OCI-LY1 (cell line): Measurements from ENCODE around the gene ZNF530.

ENCODE experiments used
- H2AFZ ChIP-seq: fragments of 200-600 bp; sonication (generic), shearing (Covaris generic); 2 replicates; pipeline ENCODE4 v1.6.0; 2014; ENCODE audit warnings: antibody characterized with exemption, mild to moderate bottlenecking, low read length
- H3F3A ChIP-seq: fragments of 200-600 bp; sonication (generic), shearing (Covaris generic); 2 replicates; pipeline ENCODE4 v1.6.0; 2014; ENCODE audit warnings: mild to moderate bottlenecking, antibody characterized with exemption, low read length, moderate library complexity; ENCODE audit not compliant: insufficient read depth
- H3K27ac ChIP-seq: fragments of 200-600 bp; sonication (generic); 2 replicates; pipeline ENCODE4 v1.5.1; 2014; ENCODE audit warnings: low read length, mixed run types, mild to moderate bottlenecking, low read depth; ENCODE audit not compliant: poor library complexity, severe bottlenecking
- H3K27me3 ChIP-seq: fragments of 200-600 bp; sonication (generic); 2 replicates; pipeline ENCODE4 v1.6.0; 2014; ENCODE audit warnings: antibody characterized with exemption, mild to moderate bottlenecking, low read length, moderate library complexity; ENCODE audit not compliant: insufficient read depth
- H3K36me3 ChIP-seq: fragments of 200-600 bp; sonication (generic); 2 replicates; pipeline ENCODE4 v1.6.1; 2014; ENCODE audit warnings: mild to moderate bottlenecking, antibody characterized with exemption, low read length, moderate library complexity, mixed read lengths; ENCODE audit not compliant: insufficient read depth
- H3K4me1 ChIP-seq: fragments of 200-600 bp; sonication (generic); 2 replicates; pipeline ENCODE4 v1.5.1; 2014; ENCODE audit warnings: mild to moderate bottlenecking, low read length, moderate library complexity; ENCODE audit not compliant: insufficient read depth, severe bottlenecking
- H3K4me2 ChIP-seq: fragments of 200-600 bp; sonication (generic), shearing (Covaris generic); 2 replicates; pipeline ENCODE4 v1.6.1; 2014; ENCODE audit warnings: low read length
- H3K4me3 ChIP-seq: fragments of 200-600 bp; sonication (generic); 2 replicates; pipeline ENCODE4 v1.5.1; 2014; ENCODE audit warnings: low read length, low read depth, mild to moderate bottlenecking, mixed read lengths; ENCODE audit not compliant: poor library complexity, severe bottlenecking
- H3K79me2 ChIP-seq: fragments of 200-600 bp; shearing (Covaris generic); 2 replicates; pipeline ENCODE4 v1.6.1; 2016; ENCODE audit warnings: mixed run types, low read length, mixed read lengths; ENCODE audit not compliant: insufficient read depth
- H3K9ac ChIP-seq: fragments of 200-600 bp; sonication (generic), shearing (Covaris generic); 2 replicates; pipeline ENCODE4 v1.6.1; 2014; ENCODE audit warnings: mild to moderate bottlenecking, low read length, mixed read lengths
- H3K9me2 ChIP-seq: fragments of 200-600 bp; sonication (generic), shearing (Covaris generic); 2 replicates; pipeline ENCODE4 v1.6.1; 2014; ENCODE audit warnings: low read depth, mild to moderate bottlenecking, low read length, mixed read lengths
- H3K9me3 ChIP-seq: fragments of 200-600 bp; shearing (Covaris generic); 2 replicates; pipeline ENCODE4 v1.6.1; 2014; ENCODE audit warnings: low read length, mixed read lengths
- H4K20me1 ChIP-seq: fragments of 200-600 bp; sonication (generic), shearing (Covaris generic); 2 replicates; pipeline ENCODE4 v1.6.0; 2016; ENCODE audit warnings: mild to moderate bottlenecking, low read length; ENCODE audit not compliant: insufficient read depth
- EZH2 ChIP-seq: fragments of 200-600 bp; sonication (generic), shearing (Covaris generic); IDR thresholded peaks from 2 replicates; pipeline ENCODE4 v1.8.0; 2017; ENCODE audit warnings: borderline replicate concordance, mixed run types, mild to moderate bottlenecking, antibody characterized with exemption, low read length, moderate library complexity, mixed read lengths
- TF ChIP-seq, protein P1 (sequence below): fragments of 200-600 bp; sonication (generic), shearing (Covaris generic); IDR thresholded peaks from 2 replicates; pipeline ENCODE4 v1.5.1; 2017; ENCODE audit warnings: mild to moderate bottlenecking, antibody characterized with exemption, low read length, moderate library complexity, mixed read lengths

The ZNF530 gene

DNA sequence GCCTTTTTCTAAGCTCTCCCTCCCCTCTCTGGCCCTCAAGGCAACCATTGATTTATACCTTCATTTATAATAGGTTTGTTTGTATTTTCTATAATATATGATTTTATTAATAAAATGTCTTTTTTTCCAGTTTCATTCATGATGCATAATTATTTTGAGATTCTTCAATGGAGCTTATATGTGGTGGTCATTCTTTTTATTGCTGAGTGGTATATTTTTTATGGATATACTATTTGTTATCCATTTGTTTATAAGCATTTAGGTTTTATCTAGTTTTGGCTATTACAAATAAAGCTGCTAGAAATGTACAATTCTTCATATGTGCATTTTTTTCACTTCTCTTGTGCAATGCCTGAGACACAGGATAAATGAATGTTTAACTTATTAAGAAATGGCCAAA is 44.0 kb downstream of the ZNF530 start:
- TF ChIP-seq EZH2, result no peak
- TF ChIP-seq, protein P1, sequence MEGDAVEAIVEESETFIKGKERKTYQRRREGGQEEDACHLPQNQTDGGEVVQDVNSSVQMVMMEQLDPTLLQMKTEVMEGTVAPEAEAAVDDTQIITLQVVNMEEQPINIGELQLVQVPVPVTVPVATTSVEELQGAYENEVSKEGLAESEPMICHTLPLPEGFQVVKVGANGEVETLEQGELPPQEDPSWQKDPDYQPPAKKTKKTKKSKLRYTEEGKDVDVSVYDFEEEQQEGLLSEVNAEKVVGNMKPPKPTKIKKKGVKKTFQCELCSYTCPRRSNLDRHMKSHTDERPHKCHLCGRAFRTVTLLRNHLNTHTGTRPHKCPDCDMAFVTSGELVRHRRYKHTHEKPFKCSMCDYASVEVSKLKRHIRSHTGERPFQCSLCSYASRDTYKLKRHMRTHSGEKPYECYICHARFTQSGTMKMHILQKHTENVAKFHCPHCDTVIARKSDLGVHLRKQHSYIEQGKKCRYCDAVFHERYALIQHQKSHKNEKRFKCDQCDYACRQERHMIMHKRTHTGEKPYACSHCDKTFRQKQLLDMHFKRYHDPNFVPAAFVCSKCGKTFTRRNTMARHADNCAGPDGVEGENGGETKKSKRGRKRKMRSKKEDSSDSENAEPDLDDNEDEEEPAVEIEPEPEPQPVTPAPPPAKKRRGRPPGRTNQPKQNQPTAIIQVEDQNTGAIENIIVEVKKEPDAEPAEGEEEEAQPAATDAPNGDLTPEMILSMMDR, result no peak
- H4K20me1 ChIP-seq, result no peaks in the 10 kb centered on the region
- H2AFZ ChIP-seq, result no peak overlapping the region
- no peaks in the 10 kb centered on the region for H3K4me1 ChIP-seq
- H3K9me2 ChIP-seq, result no peaks in the 10 kb centered on the region
- no peaks in the 10 kb centered on the region for H3K79me2 ChIP-seq
- no peaks in the 10 kb centered on the region for H3K27me3 ChIP-seq
- H3K4me2 ChIP-seq, result no peak overlapping the region
- no peaks in the 10 kb centered on the region for H3F3A ChIP-seq
- no peak overlapping the region for H3K27ac ChIP-seq
- H3K4me3 ChIP-seq, result no peak overlapping the region
- H3K9me3 ChIP-seq, result peaks cover 36% of the 10 kb centered on the region
- H3K9ac ChIP-seq, result no peak overlapping the region
- peaks cover 46% of the 10 kb centered on the region for H3K36me3 ChIP-seq

DNA sequence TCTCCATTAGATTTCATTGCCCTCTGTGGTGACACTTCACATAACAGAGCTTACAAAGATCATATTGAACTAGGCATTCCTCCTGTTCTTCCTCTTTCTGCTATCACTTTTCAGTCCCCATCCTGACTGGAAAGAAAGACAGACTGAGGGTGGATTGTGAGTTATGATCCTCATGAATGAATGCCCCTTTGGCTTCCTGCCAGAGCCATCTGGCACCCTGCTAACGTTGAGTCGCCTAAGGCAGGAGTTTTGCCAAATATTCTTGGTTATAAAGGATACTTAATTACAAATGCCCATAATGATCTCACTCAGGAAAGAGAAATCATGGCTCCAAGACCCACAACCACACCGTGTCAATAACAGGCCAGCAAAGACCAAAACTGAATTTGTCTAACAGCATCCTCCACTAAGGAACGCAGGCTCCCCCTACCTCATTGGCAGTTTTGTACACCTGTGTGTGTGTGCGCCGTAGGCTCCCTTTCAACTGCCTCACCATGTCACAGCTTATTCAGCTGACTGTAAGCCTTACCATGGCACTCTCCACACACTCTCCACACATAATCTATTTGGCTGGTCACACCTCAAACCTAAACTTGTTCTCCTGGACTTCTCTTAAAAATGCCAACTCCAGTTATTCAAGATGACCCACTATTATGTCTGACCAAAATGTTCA is 48.8 kb downstream of the ZNF530 start:
- Histone ChIP-seq H3K4me1 (no peaks in the 10 kb centered on the region), H3K79me2 (no peaks in the 10 kb centered on the region), H4K20me1 (no peaks in the 10 kb centered on the region), H3K27me3 (no peaks in the 10 kb centered on the region), H3K9me3 (0 out of 2 replicates have a peak, but pooled peaks cover 5% of the 10 kb centered on the region), H3K9me2 (no peaks in the 10 kb centered on the region), H3F3A (no peaks in the 10 kb centered on the region), H3K27ac (no peak overlapping the region), H3K4me2 (no peak overlapping the region), H2AFZ (no peak overlapping the region), H3K4me3 (no peak overlapping the region), H3K36me3 (no peaks in the 10 kb centered on the region; the same call in 1 of the 2 replicates), H3K9ac (no peak overlapping the region)
- TF ChIP-seq, protein P1, result no peak
- no peak for TF ChIP-seq EZH2

- Histone ChIP-seq H4K20me1 (no peaks in the 10 kb centered on the region), H3F3A (no peaks in the 10 kb centered on the region), H3K9ac (no peak overlapping the region), H3K9me2 (no peaks in the 10 kb centered on the region), H3K9me3 (0 out of 2 replicates have a peak, but pooled peaks cover 3% of the 10 kb centered on the region), H3K4me1 (no peaks in the 10 kb centered on the region), H3K27me3 (no peaks in the 10 kb centered on the region), H3K27ac (no peak overlapping the region), H3K79me2 (no peaks in the 10 kb centered on the region), H3K36me3 (no peaks in the 10 kb centered on the region), H2AFZ (no peak overlapping the region), H3K4me3 (no peak overlapping the region), H3K4me2 (no peak overlapping the region)
- TF ChIP-seq EZH2, result no peak
- TF ChIP-seq, protein P1, result no peak
These were observed 51.9 kb downstream of the ZNF530 start for GRCh38 chr19:57651654-57651996.
